ENCODE results near the gene WDSUB1. TPM values are rescaled to one million over a fixed set of nuclear protein-coding genes. Genes with fewer than 3 reads are reported as not detected.

WDSUB1 gene
- total and polyA plus RNA-seq, 2 donors (not counting 3 experiments of a cell fraction or from before 2014, with no cell fraction given), result 4.0 to 4.8 TPM

GRCh38 chr2:159199236-159199635 lies 87.3 kb downstream of the WDSUB1 start:
- Histone ChIP-seq H3K4me1 (ENCODE audit: control insufficient read depth, extremely low read depth, insufficient read depth, low read length) (no peaks in the 10 kb centered on the region), H3K4me3 (replicated peaks in 1 of 3; ENCODE audit: insufficient read depth in 1 of 3, low read depth in 1 of 3, low read length in 3 of 3) (no peak overlapping the region), H2AFZ (ENCODE audit: low read depth, low read length) (no peak overlapping the region), H3K9me3 (replicated peaks; ENCODE audit: control insufficient read depth, insufficient read depth, low read length) (no peaks in the 10 kb centered on the region), H3K79me2 (ENCODE audit: control insufficient read depth, insufficient read depth, low read length) (no peaks in the 10 kb centered on the region), H3K9ac (replicated peaks; ENCODE audit: extremely low read depth, insufficient read depth, low read length) (no peak overlapping the region), H3K9me1 (replicated peaks; ENCODE audit: control insufficient read depth, extremely low read depth, insufficient read depth, low read length) (no peaks in the 10 kb centered on the region), H4K20me1 (replicated peaks; ENCODE audit: control insufficient read depth, extremely low read depth, insufficient read depth, low read length) (no peaks in the 10 kb centered on the region), H3K4me2 (ENCODE audit: insufficient read depth, low read length) (no peak overlapping the region), H3K27me3 (ENCODE audit: control insufficient read depth in 2 of 2, insufficient read depth in 2 of 2, low read length in 2 of 2) (no peaks in the 10 kb centered on the region), H3K27ac (ENCODE audit: insufficient read depth, low read depth, low read length) (no peak overlapping the region), H3K36me3 (ENCODE audit: control insufficient read depth in 2 of 2, extremely low read depth in 1 of 2, insufficient read depth in 2 of 2, low read length in 2 of 2) (peaks cover 31 to 53% of the 10 kb centered on the region in 2 experiments)
- no TSS peak for BruUV-seq (replicated peaks)
- ChIA-PET CTCF (interaction anchor here (1.5 kb wide), 1 partner anchor 16 kb away, joined by 3 read pairs; no protein-coding TSS in a partner anchor), POLR2A (no interaction called here)
- intact Hi-C loops (cut with micrococcal nuclease), result no loop called here
- dilution Hi-C loops (cut with MboI; ENCODE audit: extremely low pct_ligation_motif_present, low sequenced_read_pairs), result no loop called here
- DNase-seq (ENCODE audit: low read depth, low spot score) (no peak), FAIRE-seq (no peak)
- TF ChIP-seq EZH2 (IDR thresholded peaks at IDR 0.05; ENCODE audit: borderline replicate concordance, low read depth, low read length, severe bottlenecking), result no peak
- no peak for TF ChIP-seq GATA2 (IDR thresholded peaks at IDR 0.05; ENCODE audit: insufficient read depth, insufficient read length, low read depth, low read length)
- TF ChIP-seq MAX (IDR thresholded peaks at IDR 0.05; ENCODE audit: insufficient read depth, insufficient read length), result no peak
- TF ChIP-seq MYC (IDR thresholded peaks at IDR 0.05; ENCODE audit: low read depth, low read length), result no peak
- TF ChIP-seq CTCF (IDR thresholded peaks at IDR 0.05; ENCODE audit: extremely low read depth in 1 of 2, insufficient read depth in 1 of 2, low read depth in 1 of 2, low read length in 2 of 2), result no peak
- TF ChIP-seq JUN (IDR thresholded peaks at IDR 0.05; ENCODE audit: borderline replicate concordance, insufficient read depth, insufficient read length, low read depth), result no peak
- no peak for TF ChIP-seq FOS (IDR thresholded peaks at IDR 0.05; ENCODE audit: borderline replicate concordance, insufficient read depth, low read length)
- no peak for TF ChIP-seq POLR2AphosphoS5 (IDR thresholded peaks at IDR 0.05; ENCODE audit: insufficient read depth, low read depth, low read length)
- TF ChIP-seq POLR2A (IDR thresholded peaks at IDR 0.05; ENCODE audit: low read depth, low read length), result no peak
